GM10248 (cell line): ENCODE measurements around the gene MTCH1.

Experiments used
- CTCF ChIA-PET: fragments of 300-600 bp; sonication (Branson Sonifier 250); formaldehyde crosslinking; extraction: SDS; loops from one replicate; lab custom pipeline; 2021; ENCODE audit warnings: antibody characterized with exemption; lab: Yijun Ruan, JAX
- POLR2A ChIA-PET: fragments of 350-650 bp; sonication (Branson Sonifier 250); formaldehyde crosslinking; extraction: SDS; loops from one replicate; lab custom pipeline; 2020; ENCODE audit warnings: antibody characterized with exemption; lab: Yijun Ruan, JAX
- DNase-seq: peaks from one replicate; pipeline ENCODE4 v3.0.0; 2012; ENCODE audit errors: extremely low spot score
- TF ChIP-seq, protein P1 (sequence below): IDR thresholded peaks from 2 replicates; pipeline ENCODE4 v1.5.1; 2012; ENCODE audit warnings: mild to moderate bottlenecking, low read depth; ENCODE audit errors: extremely low read depth, missing control alignments, control extremely low read depth

The MTCH1 gene

DNA sequence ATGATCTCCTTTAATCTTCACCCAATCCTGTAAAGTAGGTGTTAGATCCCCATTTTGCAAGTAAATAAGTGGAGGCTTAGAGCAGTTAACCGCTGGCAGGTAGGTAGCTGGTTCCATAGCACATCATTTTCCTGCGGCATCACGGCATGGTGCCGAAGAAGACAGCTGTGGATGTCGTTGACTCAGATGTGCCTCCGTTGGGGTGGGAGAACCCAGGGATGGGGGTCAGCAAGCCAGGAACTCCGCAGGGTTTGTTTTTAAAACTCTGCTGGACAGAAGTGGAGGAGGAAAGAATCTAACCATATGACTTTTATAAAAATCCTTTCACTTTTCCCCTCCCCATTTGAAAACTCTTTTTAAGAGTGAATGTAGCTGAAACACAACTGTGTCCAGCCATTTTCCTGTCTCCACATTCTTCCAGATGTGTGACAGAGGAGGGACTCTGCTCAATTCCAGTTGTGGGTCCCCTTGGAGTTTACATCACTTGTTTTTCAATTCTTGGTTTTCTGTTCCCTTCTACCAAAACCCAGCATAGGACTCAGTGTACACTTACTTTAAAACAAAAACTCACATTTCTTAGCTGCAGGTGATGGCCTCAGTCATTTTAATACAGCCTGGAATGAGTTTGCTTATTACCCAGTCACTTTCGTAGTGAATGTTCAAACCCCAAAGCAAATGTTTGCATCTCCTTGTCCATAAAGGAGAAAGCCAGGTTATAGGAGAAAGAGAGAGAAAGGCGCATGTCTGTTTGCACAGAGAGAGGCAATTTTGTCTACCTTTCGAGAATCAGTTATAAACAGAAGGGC is 59.1 kb downstream of the MTCH1 start:
- TF ChIP-seq, protein P1, sequence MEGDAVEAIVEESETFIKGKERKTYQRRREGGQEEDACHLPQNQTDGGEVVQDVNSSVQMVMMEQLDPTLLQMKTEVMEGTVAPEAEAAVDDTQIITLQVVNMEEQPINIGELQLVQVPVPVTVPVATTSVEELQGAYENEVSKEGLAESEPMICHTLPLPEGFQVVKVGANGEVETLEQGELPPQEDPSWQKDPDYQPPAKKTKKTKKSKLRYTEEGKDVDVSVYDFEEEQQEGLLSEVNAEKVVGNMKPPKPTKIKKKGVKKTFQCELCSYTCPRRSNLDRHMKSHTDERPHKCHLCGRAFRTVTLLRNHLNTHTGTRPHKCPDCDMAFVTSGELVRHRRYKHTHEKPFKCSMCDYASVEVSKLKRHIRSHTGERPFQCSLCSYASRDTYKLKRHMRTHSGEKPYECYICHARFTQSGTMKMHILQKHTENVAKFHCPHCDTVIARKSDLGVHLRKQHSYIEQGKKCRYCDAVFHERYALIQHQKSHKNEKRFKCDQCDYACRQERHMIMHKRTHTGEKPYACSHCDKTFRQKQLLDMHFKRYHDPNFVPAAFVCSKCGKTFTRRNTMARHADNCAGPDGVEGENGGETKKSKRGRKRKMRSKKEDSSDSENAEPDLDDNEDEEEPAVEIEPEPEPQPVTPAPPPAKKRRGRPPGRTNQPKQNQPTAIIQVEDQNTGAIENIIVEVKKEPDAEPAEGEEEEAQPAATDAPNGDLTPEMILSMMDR = no peak
- DNase-seq = no peak
- ChIA-PET CTCF (interaction anchor here (1.0 to 1.4 kb wide), 3 partner anchors 13 to 283 kb away, joined by 3 to 4 read pairs (median 3); no protein-coding TSS in a partner anchor), POLR2A (no interaction called here)

- DNase-seq = peak; percentile 46
- TF ChIP-seq, protein P1 = no peak
- CTCF ChIA-PET = interaction anchor here (0.9 kb wide), 1 partner anchor 51 kb away, joined by 3 read pairs; the partner anchor contains the start of gene PPIL1
- POLR2A ChIA-PET = no interaction called here
Measured at GRCh38 chr6:36925809-36926208, 60.2 kb downstream of the MTCH1 start.

DNA sequence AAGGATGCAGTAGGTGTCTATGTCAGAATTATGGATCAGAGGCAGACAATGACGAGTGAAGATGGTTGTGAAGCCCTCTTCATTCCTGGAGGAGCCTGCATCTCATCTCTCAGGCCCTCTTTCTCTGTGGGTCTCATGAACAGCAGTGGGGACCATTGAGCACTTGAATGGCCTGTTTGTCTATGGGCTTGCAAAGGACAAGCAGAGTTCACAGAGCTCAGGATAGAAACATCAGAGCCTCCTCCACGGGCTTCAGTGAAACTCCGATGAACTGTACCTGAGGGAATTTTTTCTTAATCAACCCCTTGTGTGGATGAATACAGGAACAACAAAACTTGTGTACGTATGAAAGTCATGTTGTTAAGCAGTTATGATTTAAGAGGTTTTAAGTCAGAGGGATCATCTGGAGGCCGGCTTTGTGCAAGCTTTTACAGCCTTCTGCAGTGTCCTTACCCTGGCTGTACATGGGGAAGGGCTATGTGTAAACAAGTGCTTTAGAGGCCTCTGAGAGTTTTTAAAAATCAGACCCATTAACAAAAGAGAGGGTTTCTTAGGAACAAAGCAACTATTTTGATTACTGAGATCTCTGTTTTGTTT is 61.1 kb downstream of the MTCH1 start:
- ChIA-PET CTCF (interaction anchor here (1.6 kb wide), 1 partner anchor 94 kb away, joined by 4 read pairs; no protein-coding TSS in a partner anchor), POLR2A (no interaction called here)

GRCh38 chr6:36924131-36924530 is 61.9 kb downstream of the MTCH1 start:
- DNase-seq = no peak
- ChIA-PET CTCF (interaction anchor here (1.6 kb wide), 1 partner anchor 94 kb away, joined by 4 read pairs; no protein-coding TSS in a partner anchor), POLR2A (no interaction called here)
- TF ChIP-seq, protein P1 = no peak

More for the DNA sequence above, 61.1 kb downstream of the MTCH1 start:
- no peak for DNase-seq
- TF ChIP-seq, protein P1 = no peak

- no peak for DNase-seq
- CTCF ChIA-PET = no interaction called here
- POLR2A ChIA-PET = no interaction called here
- TF ChIP-seq, protein P1 = no peak
Measured at GRCh38 chr6:36920546-36920945, 65.5 kb downstream of the MTCH1 start.

GRCh38 chr6:36920049-36920448 is 65.9 kb downstream of the MTCH1 start:
- TF ChIP-seq, protein P1 = no peak
- no peak for DNase-seq
- ChIA-PET POLR2A (no interaction called here), CTCF (no interaction called here)
